HepG2 (cell line): ENCODE results near the gene SAMD4A. TPM values are rescaled to one million over a fixed set of nuclear protein-coding genes. Genes with fewer than 3 reads are reported as not detected.

Experiments used
- ATAC-seq: fragments of 200-7000 bp; cut with Tn5 transposase; 3 replicates; pipeline ENCODE4 v1.9.1; 2020; ENCODE audit warnings: mild to moderate bottlenecking, moderate library complexity
- BruUV-seq: library from RNA; stranded (reverse); fragments of 400-500 nt; replicated peaks from 2 replicates; lab custom pipeline; 2021; lab: Mats Ljungman, UMichigan
- CTCF ChIA-PET: fragments of 300-600 bp; formaldehyde crosslinking; extraction: SDS; loops from one replicate; lab custom pipeline; 2021; ENCODE audit warnings: low total read pairs, inconsistent platforms, low intra/inter-chr PET ratio; lab: Yijun Ruan, JAX
- POLR2A ChIA-PET: fragments of 350-600 bp; sonication (Branson Sonifier 250); formaldehyde crosslinking; loops from one replicate; lab custom pipeline; 2020; ENCODE audit warnings: antibody characterized with exemption, inconsistent platforms; lab: Yijun Ruan, JAX
- DNase-seq: peaks from one replicate; pipeline ENCODE4 v3.0.0-alpha.2; 2015; ENCODE audit warnings: low spot score
- FAIRE-seq: peaks from 3 replicates; lab custom pipeline; 2011; peaks lifted over from hg19 to GRCh38; lab: Jason Lieb, UNC
- H2AFZ ChIP-seq: one replicate; pipeline ENCODE4 v1.6.1; 2011; ENCODE audit warnings: low read length, inconsistent platforms
- H3K27ac ChIP-seq: fragments of 300-600 bp; 3 replicates; pipeline ENCODE4 v1.8.0; 2011; ENCODE audit warnings: mixed run types, mild to moderate bottlenecking, mixed read lengths, low read length, inconsistent platforms; ENCODE audit not compliant: insufficient read depth; ENCODE audit errors: extremely low read length
- H3K27me3 ChIP-seq, 2 experiments: fragments of 200-600 bp in 1 of 2; 2 replicates in 1 of 2; 3 replicates in 1 of 2; pipeline versions ENCODE4 v1.6.0 to v1.8.0; 2011; ENCODE audit warnings: low read length in 2 of 2, mild to moderate bottlenecking in 2 of 2, moderate library complexity in 2 of 2, inconsistent platforms in 1 of 2; ENCODE audit not compliant: insufficient read depth in 2 of 2, control insufficient read depth in 1 of 2
- H3K36me3 ChIP-seq, 2 experiments: fragments of 200-600 bp in 1 of 2; replicated peaks in 1 of 2; 2 replicates in 1 of 2; 3 replicates in 1 of 2; pipeline versions ENCODE4 v1.5.1 to v1.8.0; 2011; ENCODE audit warnings: low read length in 2 of 2, inconsistent platforms in 1 of 2; ENCODE audit not compliant: insufficient read depth in 2 of 2, control insufficient read depth in 1 of 2
- H3K4me1 ChIP-seq: 2 replicates; pipeline ENCODE4 v1.5.1; 2012; ENCODE audit warnings: low read length, inconsistent platforms; ENCODE audit not compliant: insufficient read depth
- H3K4me2 ChIP-seq: 2 replicates; pipeline ENCODE4 v1.6.0; 2011; ENCODE audit warnings: low read depth, low read length, inconsistent platforms
- H3K4me3 ChIP-seq, 3 experiments: fragments of 200-600 bp in 1 of 3; sonication (generic), shearing (Covaris generic) in 1 of 3; replicated peaks in 1 of 3; 2 replicates each; pipeline ENCODE4 v1.5.1; 2011 to 2016; ENCODE audit warnings: low read length in 3 of 3, inconsistent platforms in 2 of 3, low read depth in 2 of 3, mild to moderate bottlenecking in 2 of 3, control low read depth in 1 of 3, mixed read lengths in 1 of 3; ENCODE audit not compliant: insufficient read depth in 1 of 3
- H3K79me2 ChIP-seq: one replicate; pipeline ENCODE4 v1.6.1; 2011; ENCODE audit warnings: low read length, inconsistent platforms; ENCODE audit not compliant: insufficient read depth
- H3K9ac ChIP-seq: 2 replicates; pipeline ENCODE4 v1.6.0; 2011; ENCODE audit warnings: mild to moderate bottlenecking, low read depth, low read length, inconsistent platforms; ENCODE audit not compliant: insufficient read depth
- H3K9me3 ChIP-seq: 2 replicates; pipeline ENCODE4 v1.5.1; 2012; ENCODE audit warnings: mild to moderate bottlenecking, low read length
- H4K20me1 ChIP-seq: 2 replicates; pipeline ENCODE4 v1.6.0; 2011; ENCODE audit warnings: inconsistent platforms, mild to moderate bottlenecking, low read length, moderate library complexity; ENCODE audit not compliant: insufficient read depth
- KAT7 ChIP-seq: IDR thresholded peaks from 2 replicates; pipeline ENCODE4 v1.6.1; 2018; ENCODE audit warnings: borderline replicate concordance, missing compliant biosample characterization
- KMT2A ChIP-seq: sonication (generic); formaldehyde crosslinking; IDR thresholded peaks from 2 replicates; pipeline ENCODE4 v1.4.0; 2020; ENCODE audit warnings: missing genetic modification reagents
- SALL1 ChIP-seq: sonication (generic); formaldehyde crosslinking; IDR thresholded peaks from 2 replicates; pipeline ENCODE4 v1.8.0; 2022; ENCODE audit warnings: mild to moderate bottlenecking, missing genetic modification reagents
- SAP130 ChIP-seq: IDR thresholded peaks from 2 replicates; pipeline ENCODE4 v1.6.1; 2016; ENCODE audit warnings: low read depth
- ZNF20 ChIP-seq: sonication (generic); formaldehyde crosslinking; IDR thresholded peaks from 2 replicates; pipeline ENCODE4 v1.4.0; 2020; ENCODE audit warnings: mild to moderate bottlenecking, moderate library complexity, missing genetic modification reagents
- WGBS: methylation state at CpG from one replicate; pipeline ENCODE4 v1.1.6; 2017; ENCODE audit warnings: low lambda C conversion rate; 5-methylcytosine and 5-hydroxymethylcytosine counted together
- in situ Hi-C: cut with HindIII; loops from 2 replicates; pipeline ENCODE4 v1.10.0; 2017; ENCODE audit warnings: low pct_unique_long_range_greater_than_20kb; ENCODE audit not compliant: extremely low pct_ligation_motif_present
- intact Hi-C: fragments of 100-400 bp; cut with micrococcal nuclease; formaldehyde crosslinking; loops from one replicate; pipeline ENCODE4 v1.10.0; 2022; ENCODE audit not compliant: unreplicated experiment
- polyA plus RNA-seq, 8 experiments: library from polyadenylated mRNA; depleted of rRNA in 3 of 8; stranded (reverse) in 7 of 8; unstranded in 1 of 8; fragments of >200 nt; fragmentation: Illumina TruSeq in 4 of 8; extraction: Trizol in 4 of 8; gene quantifications; 2 replicates each; pipeline versions ENCODE4 v1.2.1 to v1.2.3, GENCODE V29; 2011 to 2016; ENCODE audit warnings: low read depth in 4 of 8, missing spikeins in 1 of 8, mixed read lengths in 1 of 8; ENCODE audit not compliant: insufficient read depth in 1 of 8
- total RNA-seq, 5 experiments: library from RNA; depleted of rRNA; stranded (reverse); fragments of >200 nt; fragmentation: Illumina TruSeq; extraction: Trizol; gene quantifications; 2 replicates each; pipeline ENCODE4 v1.2.3, GENCODE V29; 2016; ENCODE audit warnings: low read depth in 1 of 5
- TF ChIP-seq, protein P1 (sequence below): sonication (generic); formaldehyde crosslinking; IDR thresholded peaks from 2 replicates; pipeline ENCODE4; 2020; ENCODE audit warnings: missing genetic modification reagents, mild to moderate bottlenecking, borderline replicate concordance
- TF ChIP-seq, protein P2 (sequence below): sonication (generic); formaldehyde crosslinking; IDR thresholded peaks from 2 replicates; pipeline ENCODE4 v1.5.1; 2020; ENCODE audit warnings: mild to moderate bottlenecking, missing genetic modification reagents, moderate library complexity
- TF ChIP-seq, protein P3 (sequence below): IDR thresholded peaks from 2 replicates; pipeline ENCODE4 v1.6.1; 2018; ENCODE audit warnings: missing genetic modification reagents
- TF ChIP-seq, protein P4 (sequence below): IDR thresholded peaks from 2 replicates; pipeline ENCODE4 v1.6.1; 2016; ENCODE audit warnings: missing compliant biosample characterization, missing genetic modification reagents, borderline replicate concordance
- TF ChIP-seq, protein P5 (sequence below): sonication (generic); IDR thresholded peaks from 2 replicates; pipeline ENCODE4 v1.6.1; 2016; ENCODE audit warnings: low read depth, borderline replicate concordance

Gene SAMD4A
- total and polyA plus RNA-seq, 2 of the 13 experiments (the other 11 are each of a cell fraction or from before 2014, with no cell fraction given) = 11.8 to 13.0 TPM

DNA sequence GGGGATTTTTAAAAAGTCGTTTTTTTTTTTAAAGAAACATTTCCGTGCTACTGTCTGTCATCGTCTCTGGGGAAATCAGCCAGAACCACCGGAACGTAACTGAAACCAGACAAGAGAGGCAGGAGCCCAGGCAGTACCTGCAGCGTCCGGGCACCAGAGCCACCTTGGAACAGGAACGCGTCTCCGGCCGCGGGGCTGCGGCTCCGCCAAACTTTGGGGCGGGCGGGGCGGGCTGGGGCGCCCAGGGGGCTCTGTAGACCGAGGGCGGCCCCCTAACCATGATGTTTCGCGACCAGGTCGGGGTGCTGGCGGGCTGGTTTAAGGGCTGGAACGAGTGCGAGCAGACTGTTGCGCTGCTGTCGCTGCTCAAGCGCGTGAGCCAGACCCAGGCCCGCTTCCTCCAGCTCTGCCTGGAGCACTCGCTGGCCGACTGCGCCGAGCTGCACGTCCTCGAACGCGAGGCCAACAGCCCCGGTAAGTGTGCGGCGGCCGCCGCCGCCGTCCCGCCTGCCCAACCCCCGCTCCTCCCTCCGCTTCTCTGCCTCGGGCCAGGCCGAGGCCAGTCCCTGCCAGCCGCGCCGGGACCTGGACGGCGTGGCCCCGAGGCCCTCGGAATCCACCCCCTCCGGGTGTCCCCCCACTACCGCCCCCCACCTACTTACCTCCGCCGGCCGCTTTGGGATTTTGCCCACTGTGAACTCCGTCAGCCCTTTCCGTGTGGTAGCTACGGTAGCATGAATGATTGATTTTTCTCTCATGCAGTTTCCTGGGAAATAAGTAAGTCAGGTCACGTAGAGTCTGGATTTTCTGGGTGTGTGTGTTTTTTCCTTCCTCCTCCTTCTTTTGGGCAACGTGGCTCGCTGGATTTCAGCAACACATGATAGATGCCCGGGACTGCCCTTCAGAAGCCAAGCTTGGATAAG lies 972 bp downstream of the SAMD4A start (continued):
- TF ChIP-seq, protein P1, sequence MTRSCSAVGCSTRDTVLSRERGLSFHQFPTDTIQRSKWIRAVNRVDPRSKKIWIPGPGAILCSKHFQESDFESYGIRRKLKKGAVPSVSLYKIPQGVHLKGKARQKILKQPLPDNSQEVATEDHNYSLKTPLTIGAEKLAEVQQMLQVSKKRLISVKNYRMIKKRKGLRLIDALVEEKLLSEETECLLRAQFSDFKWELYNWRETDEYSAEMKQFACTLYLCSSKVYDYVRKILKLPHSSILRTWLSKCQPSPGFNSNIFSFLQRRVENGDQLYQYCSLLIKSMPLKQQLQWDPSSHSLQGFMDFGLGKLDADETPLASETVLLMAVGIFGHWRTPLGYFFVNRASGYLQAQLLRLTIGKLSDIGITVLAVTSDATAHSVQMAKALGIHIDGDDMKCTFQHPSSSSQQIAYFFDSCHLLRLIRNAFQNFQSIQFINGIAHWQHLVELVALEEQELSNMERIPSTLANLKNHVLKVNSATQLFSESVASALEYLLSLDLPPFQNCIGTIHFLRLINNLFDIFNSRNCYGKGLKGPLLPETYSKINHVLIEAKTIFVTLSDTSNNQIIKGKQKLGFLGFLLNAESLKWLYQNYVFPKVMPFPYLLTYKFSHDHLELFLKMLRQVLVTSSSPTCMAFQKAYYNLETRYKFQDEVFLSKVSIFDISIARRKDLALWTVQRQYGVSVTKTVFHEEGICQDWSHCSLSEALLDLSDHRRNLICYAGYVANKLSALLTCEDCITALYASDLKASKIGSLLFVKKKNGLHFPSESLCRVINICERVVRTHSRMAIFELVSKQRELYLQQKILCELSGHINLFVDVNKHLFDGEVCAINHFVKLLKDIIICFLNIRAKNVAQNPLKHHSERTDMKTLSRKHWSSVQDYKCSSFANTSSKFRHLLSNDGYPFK (CRISPR knock-in tag) = no peak

DNA sequence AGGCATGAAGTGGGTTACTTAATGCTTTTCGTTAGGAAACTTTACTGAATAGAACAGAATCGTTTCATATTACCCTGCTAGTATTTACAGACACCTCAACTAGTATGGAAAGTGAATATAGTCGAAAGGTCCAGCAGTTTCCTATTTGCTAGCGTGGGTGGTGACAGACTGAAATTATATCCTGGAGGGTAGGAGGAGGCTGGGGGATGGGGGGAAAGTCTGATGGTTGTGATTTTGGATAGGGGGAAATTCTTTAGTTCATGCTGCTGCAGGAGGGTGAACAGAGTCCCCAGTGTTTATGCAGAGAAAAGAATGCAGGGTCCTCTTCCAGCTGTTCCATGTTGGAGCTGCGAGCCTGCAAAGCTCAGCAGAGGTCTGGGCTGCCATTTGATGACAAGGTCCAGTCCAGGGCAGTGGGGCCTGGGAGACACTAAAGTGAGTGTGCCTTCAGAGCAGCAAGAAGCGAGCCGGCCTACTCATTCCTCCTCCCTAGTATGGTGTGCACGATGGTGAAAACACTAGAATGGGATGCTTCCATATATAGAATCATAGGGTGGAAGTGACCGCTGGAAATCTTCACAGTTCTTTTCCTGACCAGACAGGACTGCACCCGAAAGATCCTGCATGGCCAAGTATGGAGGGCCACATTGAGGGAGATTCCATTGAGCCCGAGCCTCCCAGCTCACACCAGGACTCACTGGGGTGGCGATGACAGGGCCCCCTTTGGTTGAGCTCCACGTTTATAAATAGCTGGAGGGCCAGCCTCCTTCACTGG lies 2.1 kb downstream of the SAMD4A start:
- Histone ChIP-seq H3K9me3 (peaks cover 10% of the 10 kb centered on the region), H3K79me2 (peaks cover 72% of the 10 kb centered on the region), H3K36me3 (peaks cover 0 to 43% of the 10 kb centered on the region in 2 experiments; a peak in 3 of 5 replicates), H3K4me2 (peak overlapping the region; percentile 94), H3K4me3 (peak overlapping the region; percentile 65 to 93 (median 73)), H3K9ac (peak overlapping the region; percentile 57), H2AFZ (no peak overlapping the region), H3K27ac (peak overlapping the region; percentile 30), H3K27me3 (no peaks in the 10 kb centered on the region), H4K20me1 (peaks cover 27% of the 10 kb centered on the region), H3K4me1 (peaks cover 40% of the 10 kb centered on the region)
- in situ Hi-C loops (loop anchor here (5.0 to 10.0 kb wide), 4 partner anchors 83 to 236 kb away; no protein-coding TSS in a partner anchor), intact Hi-C loops (loop anchor here (5.0 to 10.0 kb wide), 3 partner anchors 83 to 336 kb away; partner anchors contain the start of gene GCH1)
- BruUV-seq = TSS peak; percentile 37
- WGBS = 33% methylated on average over 13 of the region's 13 CpGs
- CTCF ChIA-PET = no interaction called here
- no peak for ATAC-seq
- peak; percentile 36 for FAIRE-seq
- POLR2A ChIA-PET = interaction anchor here (0.6 to 2.7 kb wide), 3 partner anchors 74 to 387 kb away, joined by 3 to 15 read pairs (median 3); no protein-coding TSS in a partner anchor
- peak; percentile 31 for DNase-seq
- TF ChIP-seq ZNF20 (CRISPR knock-in tag) (no peak), KMT2A (CRISPR knock-in tag) (0 out of 2 replicates have a peak, but pooled peaks have one; percentile 22), KAT7 (CRISPR knock-in tag) (no peak), SALL1 (CRISPR knock-in tag) (peak; percentile 15; the same call in 1 of the 2 replicates), SAP130 (peak; percentile 35; the same call in 1 of the 2 replicates)
- TF ChIP-seq, protein P2, sequence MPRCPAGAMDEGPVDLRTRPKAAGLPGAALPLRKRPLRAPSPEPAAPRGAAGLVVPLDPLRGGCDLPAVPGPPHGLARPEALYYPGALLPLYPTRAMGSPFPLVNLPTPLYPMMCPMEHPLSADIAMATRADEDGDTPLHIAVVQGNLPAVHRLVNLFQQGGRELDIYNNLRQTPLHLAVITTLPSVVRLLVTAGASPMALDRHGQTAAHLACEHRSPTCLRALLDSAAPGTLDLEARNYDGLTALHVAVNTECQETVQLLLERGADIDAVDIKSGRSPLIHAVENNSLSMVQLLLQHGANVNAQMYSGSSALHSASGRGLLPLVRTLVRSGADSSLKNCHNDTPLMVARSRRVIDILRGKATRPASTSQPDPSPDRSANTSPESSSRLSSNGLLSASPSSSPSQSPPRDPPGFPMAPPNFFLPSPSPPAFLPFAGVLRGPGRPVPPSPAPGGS (CRISPR knock-in tag) = no peak
- TF ChIP-seq, protein P3, sequence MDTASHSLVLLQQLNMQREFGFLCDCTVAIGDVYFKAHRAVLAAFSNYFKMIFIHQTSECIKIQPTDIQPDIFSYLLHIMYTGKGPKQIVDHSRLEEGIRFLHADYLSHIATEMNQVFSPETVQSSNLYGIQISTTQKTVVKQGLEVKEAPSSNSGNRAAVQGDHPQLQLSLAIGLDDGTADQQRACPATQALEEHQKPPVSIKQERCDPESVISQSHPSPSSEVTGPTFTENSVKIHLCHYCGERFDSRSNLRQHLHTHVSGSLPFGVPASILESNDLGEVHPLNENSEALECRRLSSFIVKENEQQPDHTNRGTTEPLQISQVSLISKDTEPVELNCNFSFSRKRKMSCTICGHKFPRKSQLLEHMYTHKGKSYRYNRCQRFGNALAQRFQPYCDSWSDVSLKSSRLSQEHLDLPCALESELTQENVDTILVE (CRISPR knock-in tag) = no peak
- TF ChIP-seq, protein P4, sequence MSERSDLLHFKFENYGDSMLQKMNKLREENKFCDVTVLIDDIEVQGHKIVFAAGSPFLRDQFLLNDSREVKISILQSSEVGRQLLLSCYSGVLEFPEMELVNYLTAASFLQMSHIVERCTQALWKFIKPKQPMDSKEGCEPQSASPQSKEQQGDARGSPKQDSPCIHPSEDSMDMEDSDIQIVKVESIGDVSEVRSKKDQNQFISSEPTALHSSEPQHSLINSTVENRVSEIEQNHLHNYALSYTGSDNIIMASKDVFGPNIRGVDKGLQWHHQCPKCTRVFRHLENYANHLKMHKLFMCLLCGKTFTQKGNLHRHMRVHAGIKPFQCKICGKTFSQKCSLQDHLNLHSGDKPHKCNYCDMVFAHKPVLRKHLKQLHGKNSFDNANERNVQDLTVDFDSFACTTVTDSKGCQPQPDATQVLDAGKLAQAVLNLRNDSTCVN = 0 out of 2 replicates have a peak, but pooled peaks have one; percentile 32
- TF ChIP-seq, protein P5, sequence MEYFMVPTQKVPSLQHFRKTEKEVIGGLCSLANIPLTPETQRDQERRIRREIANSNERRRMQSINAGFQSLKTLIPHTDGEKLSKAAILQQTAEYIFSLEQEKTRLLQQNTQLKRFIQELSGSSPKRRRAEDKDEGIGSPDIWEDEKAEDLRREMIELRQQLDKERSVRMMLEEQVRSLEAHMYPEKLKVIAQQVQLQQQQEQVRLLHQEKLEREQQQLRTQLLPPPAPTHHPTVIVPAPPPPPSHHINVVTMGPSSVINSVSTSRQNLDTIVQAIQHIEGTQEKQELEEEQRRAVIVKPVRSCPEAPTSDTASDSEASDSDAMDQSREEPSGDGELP = peak; percentile 60; the same call in 1 of the 2 replicates
